ENCODE data around the gene PRDX2. TPM values are rescaled to one million over a fixed set of nuclear protein-coding genes. Genes with fewer than 3 reads are reported as not detected.
A peak's percentile ranks its signal among the peaks of the same experiment; 100 is the strongest.

PRDX2 gene
- polyA plus RNA-seq, 3 donors: 40.0 to 71.5 (median 46.7) TPM

GRCh38 chr19:12802267-12803106 is 887 bp upstream of the PRDX2 start:
- WGBS (ENCODE audit: insufficient coverage): 56% methylated on average over 15 of the region's 22 CpGs
- H3K9ac ChIP-seq (ENCODE audit: insufficient read depth, low read length, poor library complexity, severe bottlenecking): no peak overlapping the region
- DNase-seq: no peak
- H3K36me3 ChIP-seq (replicated peaks in 1 of 2; ENCODE audit: control insufficient read depth in 1 of 2, insufficient read depth in 2 of 2, low read length in 2 of 2): no peaks in the 10 kb centered on the region
- no peaks in the 10 kb centered on the region for H3K9me3 ChIP-seq (replicated peaks in 1 of 2; ENCODE audit: control insufficient read depth in 1 of 2, insufficient read depth in 1 of 2, low read length in 2 of 2)
- peak overlapping the region; percentile 84 for H2AFZ ChIP-seq (ENCODE audit: insufficient read depth, low read depth, low read length, poor library complexity, severe bottlenecking)
- no peak for TF ChIP-seq CTCF (IDR thresholded peaks at IDR 0.05)
- peaks cover 29 to 40% of the 10 kb centered on the region in 2 donors for H3K4me1 ChIP-seq (ENCODE audit: control insufficient read depth in 1 of 2, insufficient read depth in 2 of 2, low read length in 2 of 2)
- H3K9me3 Mint-ChIP-seq: peaks cover 0 to 6% (median 0%) of the 10 kb centered on the region in 7 donors
- peak overlapping the region in 2 of 3 experiments; percentile 44 to 81 for H3K4me3 ChIP-seq (replicated peaks in 1 of 3; ENCODE audit: low read depth in 2 of 3, low read length in 3 of 3)
- peaks cover 8 to 24% of the 10 kb centered on the region in 2 donors for H3K36me3 Mint-ChIP-seq
- H3K27me3 ChIP-seq (ENCODE audit: control insufficient read depth in 2 of 2, insufficient read depth in 2 of 2, low read length in 2 of 2): peaks cover 4 to 34% of the 10 kb centered on the region in 2 donors
- peak overlapping the region; percentile 80 for H3K4me2 ChIP-seq (replicated peaks; ENCODE audit: extremely low read depth, low read length, poor library complexity, severe bottlenecking)
- H3K27ac ChIP-seq (ENCODE audit: low read depth in 1 of 2, low read length in 2 of 2): no peak overlapping the region
- H4K20me1 ChIP-seq (ENCODE audit: insufficient read depth, low read length): no peaks in the 10 kb centered on the region
- intact Hi-C loops (cut with micrococcal nuclease): no loop called here
- H3K27ac Mint-ChIP-seq: no peak overlapping the region
- H3K79me2 ChIP-seq (ENCODE audit: insufficient read depth, low read length): peaks cover 7% of the 10 kb centered on the region
- H3K4me1 Mint-ChIP-seq: peaks cover 32% of the 10 kb centered on the region
- H3K27me3 Mint-ChIP-seq (ENCODE audit: low read depth in 3 of 3): peaks cover 14 to 31% (median 25%) of the 10 kb centered on the region in 3 donors
- peak overlapping the region; percentile 56 to 91 for H3K4me3 Mint-ChIP-seq

GRCh38 chr19:12800923-12801465 is 606 bp downstream of the PRDX2 start:
- Histone ChIP-seq H3K4me1 (ENCODE audit: control insufficient read depth in 1 of 2, insufficient read depth in 2 of 2, low read length in 2 of 2) (peaks cover 25 to 32% of the 10 kb centered on the region in 2 donors), H3K36me3 (replicated peaks in 1 of 2; ENCODE audit: control insufficient read depth in 1 of 2, insufficient read depth in 2 of 2, low read length in 2 of 2) (no peaks in the 10 kb centered on the region), H3K27me3 (ENCODE audit: control insufficient read depth in 2 of 2, insufficient read depth in 2 of 2, low read length in 2 of 2) (peaks cover 4 to 34% of the 10 kb centered on the region in 2 donors), H3K4me3 (replicated peaks in 1 of 3; ENCODE audit: low read depth in 2 of 3, low read length in 3 of 3) (peak overlapping the region; percentile 44 to 81 (median 45)), H3K27ac (ENCODE audit: low read depth in 1 of 2, low read length in 2 of 2) (no peak overlapping the region), H2AFZ (ENCODE audit: insufficient read depth, low read depth, low read length, poor library complexity, severe bottlenecking) (peak overlapping the region; percentile 84), H3K4me2 (replicated peaks; ENCODE audit: extremely low read depth, low read length, poor library complexity, severe bottlenecking) (peak overlapping the region; percentile 80), H4K20me1 (ENCODE audit: insufficient read depth, low read length) (peaks cover 2% of the 10 kb centered on the region), H3K9ac (ENCODE audit: insufficient read depth, low read length, poor library complexity, severe bottlenecking) (peak overlapping the region; percentile 68), H3K9me3 (replicated peaks in 1 of 2; ENCODE audit: control insufficient read depth in 1 of 2, insufficient read depth in 1 of 2, low read length in 2 of 2) (no peaks in the 10 kb centered on the region), H3K79me2 (ENCODE audit: insufficient read depth, low read length) (no peaks in the 10 kb centered on the region)
- WGBS (ENCODE audit: insufficient coverage): 16% methylated on average over 37 of the region's 38 CpGs
- peaks cover 8 to 24% of the 10 kb centered on the region in 2 donors for H3K36me3 Mint-ChIP-seq
- peaks cover 14 to 31% (median 25%) of the 10 kb centered on the region in 3 donors for H3K27me3 Mint-ChIP-seq (ENCODE audit: low read depth in 3 of 3)
- intact Hi-C loops (cut with micrococcal nuclease): no loop called here
- peak overlapping the region in 2 of 7 donors; percentile 25 to 43 for H3K27ac Mint-ChIP-seq
- TF ChIP-seq CTCF (IDR thresholded peaks at IDR 0.05): no peak
- DNase-seq: peak in 1 of 3 donors; percentile 32
- peaks cover 28% of the 10 kb centered on the region for H3K4me1 Mint-ChIP-seq
- H3K9me3 Mint-ChIP-seq: peaks cover 0 to 6% (median 2%) of the 10 kb centered on the region in 7 donors
- H3K4me3 Mint-ChIP-seq: peak overlapping the region; percentile 82 to 91

Measured in CD14-positive monocyte (primary cell).